ENCODE data around the gene ITGB3BP.
"Not testable (repeated sequence)": the region's sequence is repeated elsewhere in the genome, so short reads cannot be mapped to it uniquely, and the experiment has no call there.

Gene ITGB3BP

GRCh38 chr1:63475761-63476160 is 47.3 kb downstream of the ITGB3BP start:
- Histone ChIP-seq H3K4me1 (ENCODE audit: control insufficient read depth in 5 of 5, insufficient read depth in 5 of 5, low read length in 5 of 5) (no peaks in the 10 kb centered on the region), H3K4me3 (ENCODE audit: low read depth in 1 of 5, low read length in 5 of 5) (no peak overlapping the region), H3K36me3 (ENCODE audit: control insufficient read depth in 5 of 5, insufficient read depth in 5 of 5, low read length in 5 of 5) (peaks cover 0 to 3% (median 0%) of the 10 kb centered on the region in 5 donors), H3K9me3 (ENCODE audit: control insufficient read depth in 5 of 5, low read length in 5 of 5) (no peaks in the 10 kb centered on the region), H3K27me3 (ENCODE audit: control insufficient read depth in 5 of 5, insufficient read depth in 4 of 5, low read length in 5 of 5) (no peaks in the 10 kb centered on the region), H3K9ac (ENCODE audit: low read length in 5 of 5) (no peak overlapping the region), H3K27ac (ENCODE audit: low read depth, low read length) (no peak overlapping the region)

GRCh38 chr1:63468683-63469082 is 54.3 kb downstream of the ITGB3BP start:
- H3K4me3 ChIP-seq (ENCODE audit: low read depth in 1 of 5, low read length in 5 of 5); H3K9me3 ChIP-seq (ENCODE audit: control insufficient read depth in 5 of 5, low read length in 5 of 5); H3K9ac ChIP-seq (ENCODE audit: low read length in 5 of 5); H3K27ac ChIP-seq (ENCODE audit: low read depth, low read length); H3K27me3 ChIP-seq (ENCODE audit: control insufficient read depth in 5 of 5, insufficient read depth in 4 of 5, low read length in 5 of 5); H3K4me1 ChIP-seq (ENCODE audit: control insufficient read depth in 5 of 5, insufficient read depth in 5 of 5, low read length in 5 of 5); H3K36me3 ChIP-seq (ENCODE audit: control insufficient read depth in 5 of 5, insufficient read depth in 5 of 5, low read length in 5 of 5): not testable (repeated sequence)

GRCh38 chr1:63466759-63467158 is 56.3 kb downstream of the ITGB3BP start:
- no peaks in the 10 kb centered on the region for H3K4me1 ChIP-seq (ENCODE audit: control insufficient read depth in 5 of 5, insufficient read depth in 5 of 5, low read length in 5 of 5)
- H3K27me3 ChIP-seq (ENCODE audit: control insufficient read depth in 5 of 5, insufficient read depth in 4 of 5, low read length in 5 of 5): no peaks in the 10 kb centered on the region
- peaks cover 0 to 2% (median 0%) of the 10 kb centered on the region in 5 donors for H3K36me3 ChIP-seq (ENCODE audit: control insufficient read depth in 5 of 5, insufficient read depth in 5 of 5, low read length in 5 of 5)
- H3K27ac ChIP-seq (ENCODE audit: low read depth, low read length): no peak overlapping the region
- peaks cover 0 to 8% (median 4%) of the 10 kb centered on the region in 5 donors for H3K9me3 ChIP-seq (ENCODE audit: control insufficient read depth in 5 of 5, low read length in 5 of 5)
- no peak overlapping the region for H3K4me3 ChIP-seq (ENCODE audit: low read depth in 1 of 5, low read length in 5 of 5)
- no peak overlapping the region for H3K9ac ChIP-seq (ENCODE audit: low read length in 5 of 5)

GRCh38 chr1:63466181-63466580 is 56.8 kb downstream of the ITGB3BP start:
- Histone ChIP-seq H3K4me3 (ENCODE audit: low read depth in 1 of 5, low read length in 5 of 5) (no peak overlapping the region), H3K9ac (ENCODE audit: low read length in 5 of 5) (no peak overlapping the region), H3K36me3 (ENCODE audit: control insufficient read depth in 5 of 5, insufficient read depth in 5 of 5, low read length in 5 of 5) (peaks cover 0 to 7% (median 0%) of the 10 kb centered on the region in 5 donors), H3K4me1 (ENCODE audit: control insufficient read depth in 5 of 5, insufficient read depth in 5 of 5, low read length in 5 of 5) (no peaks in the 10 kb centered on the region), H3K9me3 (ENCODE audit: control insufficient read depth in 5 of 5, low read length in 5 of 5) (peaks cover 0 to 10% (median 7%) of the 10 kb centered on the region in 5 donors), H3K27ac (ENCODE audit: low read depth, low read length) (no peak overlapping the region), H3K27me3 (ENCODE audit: control insufficient read depth in 5 of 5, insufficient read depth in 4 of 5, low read length in 5 of 5) (no peaks in the 10 kb centered on the region)

- Histone ChIP-seq H3K9me3 (ENCODE audit: control insufficient read depth in 5 of 5, low read length in 5 of 5) (peaks cover 0 to 10% (median 7%) of the 10 kb centered on the region in 5 donors), H3K27me3 (ENCODE audit: control insufficient read depth in 5 of 5, insufficient read depth in 4 of 5, low read length in 5 of 5) (no peaks in the 10 kb centered on the region), H3K36me3 (ENCODE audit: control insufficient read depth in 5 of 5, insufficient read depth in 5 of 5, low read length in 5 of 5) (peaks cover 0 to 7% (median 0%) of the 10 kb centered on the region in 5 donors), H3K4me3 (ENCODE audit: low read depth in 1 of 5, low read length in 5 of 5) (no peak overlapping the region), H3K27ac (ENCODE audit: low read depth, low read length) (no peak overlapping the region), H3K9ac (ENCODE audit: low read length in 5 of 5) (no peak overlapping the region), H3K4me1 (ENCODE audit: control insufficient read depth in 5 of 5, insufficient read depth in 5 of 5, low read length in 5 of 5) (no peaks in the 10 kb centered on the region)
Measured at GRCh38 chr1:63463248-63463647, 59.8 kb downstream of the ITGB3BP start.

GRCh38 chr1:63461661-63462230 is 61.3 kb downstream of the ITGB3BP start:
- no peak overlapping the region for H3K27ac ChIP-seq (ENCODE audit: low read depth, low read length)
- H3K4me1 ChIP-seq (ENCODE audit: control insufficient read depth in 5 of 5, insufficient read depth in 5 of 5, low read length in 5 of 5): no peaks in the 10 kb centered on the region
- no peaks in the 10 kb centered on the region for H3K27me3 ChIP-seq (ENCODE audit: control insufficient read depth in 5 of 5, insufficient read depth in 4 of 5, low read length in 5 of 5)
- H3K9ac ChIP-seq (ENCODE audit: low read length in 5 of 5): no peak overlapping the region
- H3K9me3 ChIP-seq (ENCODE audit: control insufficient read depth in 5 of 5, low read length in 5 of 5): peaks cover 0 to 10% (median 7%) of the 10 kb centered on the region in 5 donors
- H3K4me3 ChIP-seq (ENCODE audit: low read depth in 1 of 5, low read length in 5 of 5): no peak overlapping the region
- H3K36me3 ChIP-seq (ENCODE audit: control insufficient read depth in 5 of 5, insufficient read depth in 5 of 5, low read length in 5 of 5): peaks cover 0 to 7% (median 0%) of the 10 kb centered on the region in 5 donors

- Histone ChIP-seq H3K27me3 (ENCODE audit: control insufficient read depth in 5 of 5, insufficient read depth in 4 of 5, low read length in 5 of 5) (no peaks in the 10 kb centered on the region), H3K9ac (ENCODE audit: low read length in 5 of 5) (no peak overlapping the region), H3K4me3 (ENCODE audit: low read depth in 1 of 5, low read length in 5 of 5) (no peak overlapping the region), H3K9me3 (ENCODE audit: control insufficient read depth in 5 of 5, low read length in 5 of 5) (peaks cover 0 to 10% (median 7%) of the 10 kb centered on the region in 5 donors), H3K36me3 (ENCODE audit: control insufficient read depth in 5 of 5, insufficient read depth in 5 of 5, low read length in 5 of 5) (peaks cover 0 to 7% (median 0%) of the 10 kb centered on the region in 5 donors), H3K27ac (ENCODE audit: low read depth, low read length) (no peak overlapping the region), H3K4me1 (ENCODE audit: control insufficient read depth in 5 of 5, insufficient read depth in 5 of 5, low read length in 5 of 5) (no peaks in the 10 kb centered on the region)
Measured at GRCh38 chr1:63458750-63459149, 64.3 kb downstream of the ITGB3BP start.

- H3K9me3 ChIP-seq (ENCODE audit: control insufficient read depth in 5 of 5, low read length in 5 of 5): no peaks in the 10 kb centered on the region
- no peaks in the 10 kb centered on the region for H3K4me1 ChIP-seq (ENCODE audit: control insufficient read depth in 5 of 5, insufficient read depth in 5 of 5, low read length in 5 of 5)
- H3K9ac ChIP-seq (ENCODE audit: low read length in 5 of 5): no peak overlapping the region
- no peaks in the 10 kb centered on the region for H3K36me3 ChIP-seq (ENCODE audit: control insufficient read depth in 5 of 5, insufficient read depth in 5 of 5, low read length in 5 of 5)
- H3K4me3 ChIP-seq (ENCODE audit: low read depth in 1 of 5, low read length in 5 of 5): no peak overlapping the region
- no peaks in the 10 kb centered on the region for H3K27me3 ChIP-seq (ENCODE audit: control insufficient read depth in 5 of 5, insufficient read depth in 4 of 5, low read length in 5 of 5)
- no peak overlapping the region for H3K27ac ChIP-seq (ENCODE audit: low read depth, low read length)
Measured at GRCh38 chr1:63454269-63454668, 68.8 kb downstream of the ITGB3BP start.

GRCh38 chr1:63453232-63453631 is 69.8 kb downstream of the ITGB3BP start:
- Histone ChIP-seq H3K27me3 (ENCODE audit: control insufficient read depth in 5 of 5, insufficient read depth in 4 of 5, low read length in 5 of 5) (no peaks in the 10 kb centered on the region), H3K4me3 (ENCODE audit: low read depth in 1 of 5, low read length in 5 of 5) (no peak overlapping the region), H3K9me3 (ENCODE audit: control insufficient read depth in 5 of 5, low read length in 5 of 5) (no peaks in the 10 kb centered on the region), H3K36me3 (ENCODE audit: control insufficient read depth in 5 of 5, insufficient read depth in 5 of 5, low read length in 5 of 5) (no peaks in the 10 kb centered on the region), H3K27ac (ENCODE audit: low read depth, low read length) (no peak overlapping the region), H3K9ac (ENCODE audit: low read length in 5 of 5) (no peak overlapping the region), H3K4me1 (ENCODE audit: control insufficient read depth in 5 of 5, insufficient read depth in 5 of 5, low read length in 5 of 5) (no peaks in the 10 kb centered on the region)

- H3K9ac ChIP-seq (ENCODE audit: low read length in 5 of 5): no peak overlapping the region
- H3K27me3 ChIP-seq (ENCODE audit: control insufficient read depth in 5 of 5, insufficient read depth in 4 of 5, low read length in 5 of 5): no peaks in the 10 kb centered on the region
- no peak overlapping the region for H3K27ac ChIP-seq (ENCODE audit: low read depth, low read length)
- H3K4me1 ChIP-seq (ENCODE audit: control insufficient read depth in 5 of 5, insufficient read depth in 5 of 5, low read length in 5 of 5): no peaks in the 10 kb centered on the region
- H3K36me3 ChIP-seq (ENCODE audit: control insufficient read depth in 5 of 5, insufficient read depth in 5 of 5, low read length in 5 of 5): peaks cover 0 to 3% (median 0%) of the 10 kb centered on the region in 5 donors
- H3K9me3 ChIP-seq (ENCODE audit: control insufficient read depth in 5 of 5, low read length in 5 of 5): no peaks in the 10 kb centered on the region
- no peak overlapping the region for H3K4me3 ChIP-seq (ENCODE audit: low read depth in 1 of 5, low read length in 5 of 5)
Measured at GRCh38 chr1:63450416-63450815, 72.6 kb downstream of the ITGB3BP start.

Data from subcutaneous abdominal adipose tissue (tissue), 5 donors.